Ishikawa (cell line): ENCODE data around the gene PRKCE.

ENCODE experiments used
- CEBPB ChIP-seq: IDR thresholded peaks from 2 replicates; pipeline ENCODE4 v1.6.1; 2012
- CREB1 ChIP-seq: IDR thresholded peaks from 2 replicates; pipeline ENCODE4 v1.6.1; 2012; ENCODE audit warnings: low read depth
- EGR1 ChIP-seq: IDR thresholded peaks from 2 replicates; pipeline ENCODE4 v1.6.1; 2012
- EP300 ChIP-seq: IDR thresholded peaks from 2 replicates; pipeline ENCODE4 v1.6.1; 2012; ENCODE audit warnings: borderline replicate concordance
- FOXM1 ChIP-seq: IDR thresholded peaks from 2 replicates; pipeline ENCODE4 v1.6.1; 2012; ENCODE audit warnings: low read depth, borderline replicate concordance
- NFIC ChIP-seq: IDR thresholded peaks from 2 replicates; pipeline ENCODE4 v1.6.1; 2012
- RAD21 ChIP-seq: IDR thresholded peaks from 2 replicates; pipeline ENCODE4 v1.6.1; 2012; ENCODE audit warnings: low read depth
- TAF1 ChIP-seq: IDR thresholded peaks from 2 replicates; pipeline ENCODE4 v1.6.1; 2012; ENCODE audit warnings: low read depth, mild to moderate bottlenecking
- TCF12 ChIP-seq: IDR thresholded peaks from 2 replicates; pipeline ENCODE4 v1.6.1; 2012; ENCODE audit warnings: low read depth
- TEAD4 ChIP-seq: IDR thresholded peaks from 2 replicates; pipeline ENCODE4 v1.6.1; 2012
- YY1 ChIP-seq: IDR thresholded peaks from 2 replicates; pipeline ENCODE4 v1.6.1; 2012; ENCODE audit warnings: low read depth
- ZBTB7A ChIP-seq: IDR thresholded peaks from 2 replicates; pipeline ENCODE4 v1.6.1; 2012; ENCODE audit warnings: low read depth
- TF ChIP-seq, protein P1 (sequence below): IDR thresholded peaks from 2 replicates; pipeline ENCODE4 v1.6.1; 2012; ENCODE audit warnings: low read depth, mild to moderate bottlenecking
- TF ChIP-seq, protein P2 (sequence below): IDR thresholded peaks from 2 replicates; pipeline ENCODE4 v1.6.1; 2012
- TF ChIP-seq, protein P3 (sequence below): IDR thresholded peaks from 2 replicates; pipeline ENCODE4 v1.6.1; 2012

The PRKCE gene

GRCh38 chr2:46136953-46137352, 485.5 kb downstream of the PRKCE start:
- TF ChIP-seq CEBPB (no peak), TEAD4 (no peak), TAF1 (no peak), TCF12 (no peak), ZBTB7A (no peak), RAD21 (no peak), EP300 (no peak), CREB1 (no peak), NFIC (no peak), YY1 (no peak), EGR1 (no peak)
- TF ChIP-seq, protein P1, sequence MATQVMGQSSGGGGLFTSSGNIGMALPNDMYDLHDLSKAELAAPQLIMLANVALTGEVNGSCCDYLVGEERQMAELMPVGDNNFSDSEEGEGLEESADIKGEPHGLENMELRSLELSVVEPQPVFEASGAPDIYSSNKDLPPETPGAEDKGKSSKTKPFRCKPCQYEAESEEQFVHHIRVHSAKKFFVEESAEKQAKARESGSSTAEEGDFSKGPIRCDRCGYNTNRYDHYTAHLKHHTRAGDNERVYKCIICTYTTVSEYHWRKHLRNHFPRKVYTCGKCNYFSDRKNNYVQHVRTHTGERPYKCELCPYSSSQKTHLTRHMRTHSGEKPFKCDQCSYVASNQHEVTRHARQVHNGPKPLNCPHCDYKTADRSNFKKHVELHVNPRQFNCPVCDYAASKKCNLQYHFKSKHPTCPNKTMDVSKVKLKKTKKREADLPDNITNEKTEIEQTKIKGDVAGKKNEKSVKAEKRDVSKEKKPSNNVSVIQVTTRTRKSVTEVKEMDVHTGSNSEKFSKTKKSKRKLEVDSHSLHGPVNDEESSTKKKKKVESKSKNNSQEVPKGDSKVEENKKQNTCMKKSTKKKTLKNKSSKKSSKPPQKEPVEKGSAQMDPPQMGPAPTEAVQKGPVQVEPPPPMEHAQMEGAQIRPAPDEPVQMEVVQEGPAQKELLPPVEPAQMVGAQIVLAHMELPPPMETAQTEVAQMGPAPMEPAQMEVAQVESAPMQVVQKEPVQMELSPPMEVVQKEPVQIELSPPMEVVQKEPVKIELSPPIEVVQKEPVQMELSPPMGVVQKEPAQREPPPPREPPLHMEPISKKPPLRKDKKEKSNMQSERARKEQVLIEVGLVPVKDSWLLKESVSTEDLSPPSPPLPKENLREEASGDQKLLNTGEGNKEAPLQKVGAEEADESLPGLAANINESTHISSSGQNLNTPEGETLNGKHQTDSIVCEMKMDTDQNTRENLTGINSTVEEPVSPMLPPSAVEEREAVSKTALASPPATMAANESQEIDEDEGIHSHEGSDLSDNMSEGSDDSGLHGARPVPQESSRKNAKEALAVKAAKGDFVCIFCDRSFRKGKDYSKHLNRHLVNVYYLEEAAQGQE, result no peak
- TF ChIP-seq, protein P2, sequence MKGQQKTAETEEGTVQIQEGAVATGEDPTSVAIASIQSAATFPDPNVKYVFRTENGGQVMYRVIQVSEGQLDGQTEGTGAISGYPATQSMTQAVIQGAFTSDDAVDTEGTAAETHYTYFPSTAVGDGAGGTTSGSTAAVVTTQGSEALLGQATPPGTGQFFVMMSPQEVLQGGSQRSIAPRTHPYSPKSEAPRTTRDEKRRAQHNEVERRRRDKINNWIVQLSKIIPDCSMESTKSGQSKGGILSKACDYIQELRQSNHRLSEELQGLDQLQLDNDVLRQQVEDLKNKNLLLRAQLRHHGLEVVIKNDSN, result no peak
- TF ChIP-seq, protein P3, sequence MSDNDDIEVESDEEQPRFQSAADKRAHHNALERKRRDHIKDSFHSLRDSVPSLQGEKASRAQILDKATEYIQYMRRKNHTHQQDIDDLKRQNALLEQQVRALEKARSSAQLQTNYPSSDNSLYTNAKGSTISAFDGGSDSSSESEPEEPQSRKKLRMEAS, result no peak

- TF ChIP-seq FOXM1 (no peak), YY1 (no peak), TAF1 (no peak), TCF12 (no peak), ZBTB7A (no peak), NFIC (no peak), CEBPB (no peak), EGR1 (no peak), TEAD4 (no peak), EP300 (no peak)
- TF ChIP-seq, protein P1, result no peak
- TF ChIP-seq, protein P2, result no peak
- TF ChIP-seq, protein P3, result no peak
Observed at GRCh38 chr2:46142546-46143428, 491.3 kb downstream of the PRKCE start.

- TF ChIP-seq FOXM1, result no peak
- no peak for TF ChIP-seq EGR1
- no peak for TF ChIP-seq CEBPB
- TF ChIP-seq, protein P1, result no peak
- TF ChIP-seq, protein P2, result no peak
- no peak for TF ChIP-seq RAD21
- no peak for TF ChIP-seq NFIC
- TF ChIP-seq YY1, result no peak
- no peak for TF ChIP-seq TCF12
- no peak for TF ChIP-seq TAF1
- TF ChIP-seq EP300, result no peak
Observed at GRCh38 chr2:46143429-46144132, 492.1 kb downstream of the PRKCE start.
